IMR-90 (cell line): Measurements from ENCODE around the gene LEPROT. TPM values are rescaled to one million over a fixed set of nuclear protein-coding genes. Genes with fewer than 3 reads are reported as not detected.

ENCODE experiments used
- ATAC-seq: fragments of 200-7000 bp; cut with Tn5 transposase; 2 replicates; pipeline ENCODE4 v1.9.1; 2020; ENCODE audit warnings: low read depth, mild to moderate bottlenecking, moderate library complexity
- BruUV-seq: library from RNA; stranded (reverse); fragments of 400-500 nt; replicated peaks from 2 replicates; lab custom pipeline; 2021; lab: Mats Ljungman, UMichigan
- CTCF ChIA-PET: fragments of 300-600 bp; formaldehyde crosslinking; extraction: SDS; loops from one replicate; lab custom pipeline; 2021; ENCODE audit warnings: antibody characterized with exemption; lab: Yijun Ruan, JAX
- POLR2A ChIA-PET: fragments of 300-600 bp; sonication (Branson Sonifier 250); formaldehyde crosslinking; loops from one replicate; lab custom pipeline; 2022; ENCODE audit warnings: antibody characterized with exemption; ENCODE audit not compliant: unreplicated experiment; lab: Charles Lee
- DNase-seq: peaks from one replicate; pipeline ENCODE4 v3.0.0; 2013
- H2AFZ ChIP-seq: replicated peaks from 2 replicates; pipeline ENCODE3; 2013; ENCODE audit warnings: low read length, mild to moderate bottlenecking; ENCODE audit not compliant: poor library complexity
- H2AK5ac ChIP-seq: 2 replicates; pipeline ENCODE4 v1.6.1; 2013; ENCODE audit warnings: low read depth, low read length, inconsistent platforms
- H2AK9ac ChIP-seq: replicated peaks from 2 replicates; pipeline ENCODE3; 2013; ENCODE audit warnings: mild to moderate bottlenecking, low read depth, low read length, moderate library complexity; ENCODE audit not compliant: poor library complexity
- H2BK120ac ChIP-seq: 2 replicates; pipeline ENCODE4 v1.6.1; 2013; ENCODE audit warnings: low read depth, low read length, inconsistent platforms
- H2BK15ac ChIP-seq: 3 replicates; pipeline ENCODE4 v1.6.1; 2013; ENCODE audit warnings: low read depth, low read length, inconsistent platforms
- H2BK20ac ChIP-seq: 2 replicates; pipeline ENCODE4 v1.6.1; 2013; ENCODE audit warnings: low read depth, mild to moderate bottlenecking, inconsistent platforms, low read length, moderate library complexity
- H2BK5ac ChIP-seq: 2 replicates; pipeline ENCODE4 v1.6.1; 2013; ENCODE audit warnings: mild to moderate bottlenecking, low read depth, low read length, inconsistent platforms; ENCODE audit not compliant: poor library complexity, severe bottlenecking
- H3K14ac ChIP-seq: replicated peaks from 2 replicates; pipeline ENCODE4 v1.6.1; 2013; ENCODE audit warnings: low read depth, low read length, inconsistent platforms
- H3K18ac ChIP-seq: 2 replicates; pipeline ENCODE4 v1.6.1; 2013; ENCODE audit warnings: low read depth, low read length, control low read depth
- H3K23ac ChIP-seq: 2 replicates; pipeline ENCODE4 v1.6.1; 2013; ENCODE audit warnings: low read depth, low read length, inconsistent platforms
- H3K27ac ChIP-seq: 2 replicates; pipeline ENCODE4 v1.5.1; 2013; ENCODE audit warnings: mild to moderate bottlenecking, control low read depth, low read length; ENCODE audit not compliant: insufficient read depth
- H3K27me3 ChIP-seq: 2 replicates; pipeline ENCODE4 v1.6.1; 2013; ENCODE audit warnings: low read length; ENCODE audit not compliant: control insufficient read depth, insufficient read depth
- H3K36me3 ChIP-seq: 2 replicates; pipeline ENCODE4 v1.6.1; 2013; ENCODE audit warnings: low read length, mixed read lengths; ENCODE audit not compliant: control insufficient read depth, insufficient read depth
- H3K4ac ChIP-seq: 2 replicates; pipeline ENCODE4 v1.6.1; 2013; ENCODE audit warnings: low read depth, low read length, inconsistent platforms
- H3K4me1 ChIP-seq: 2 replicates; pipeline ENCODE4 v1.6.1; 2013; ENCODE audit warnings: low read length, mixed read lengths; ENCODE audit not compliant: control insufficient read depth, insufficient read depth
- H3K4me2 ChIP-seq: 2 replicates; pipeline ENCODE4 v1.6.1; 2013; ENCODE audit warnings: low read depth, mild to moderate bottlenecking, control low read depth, low read length, moderate library complexity
- H3K4me3 ChIP-seq: 2 replicates; pipeline ENCODE4 v1.5.1; 2013; ENCODE audit warnings: low read depth, mild to moderate bottlenecking, control low read depth, low read length, moderate library complexity; ENCODE audit not compliant: insufficient read depth
- H3K56ac ChIP-seq: 2 replicates; pipeline ENCODE4 v1.6.1; 2013; ENCODE audit warnings: low read length, inconsistent platforms; ENCODE audit not compliant: insufficient read depth; ENCODE audit errors: extremely low read depth
- H3K79me1 ChIP-seq, 2 experiments: 2 replicates each; pipeline ENCODE4 v1.6.1; 2013; ENCODE audit warnings: low read length in 2 of 2, inconsistent platforms in 1 of 2, low read depth in 1 of 2
- H3K9ac ChIP-seq: 2 replicates; pipeline ENCODE4 v1.6.1; 2013; ENCODE audit warnings: low read depth, low read length, control low read depth
- H3K9me1 ChIP-seq: 2 replicates; pipeline ENCODE4 v1.6.1; 2013; ENCODE audit warnings: low read length, inconsistent platforms; ENCODE audit not compliant: insufficient read depth
- H3K9me3 ChIP-seq: 2 replicates; pipeline ENCODE4 v1.6.1; 2013; ENCODE audit warnings: low read length; ENCODE audit not compliant: control insufficient read depth, insufficient read depth
- H4K20me1 ChIP-seq: 2 replicates; pipeline ENCODE4 v1.6.1; 2013; ENCODE audit warnings: low read length, inconsistent platforms; ENCODE audit not compliant: insufficient read depth
- H4K5ac ChIP-seq: 2 replicates; pipeline ENCODE4 v1.6.1; 2013; ENCODE audit warnings: mild to moderate bottlenecking, low read depth, low read length, control low read depth
- H4K8ac ChIP-seq, 2 experiments: 2 replicates each; pipeline ENCODE4 v1.6.1; 2013; ENCODE audit warnings: low read depth in 2 of 2, low read length in 2 of 2, control low read depth in 1 of 2, inconsistent platforms in 1 of 2
- H4K91ac ChIP-seq: 2 replicates; pipeline ENCODE4 v1.6.1; 2013; ENCODE audit warnings: low read depth, low read length, inconsistent platforms; ENCODE audit not compliant: insufficient read depth
- BHLHE40 ChIP-seq: fragments of 150-350 bp; IDR thresholded peaks from 2 replicates; pipeline ENCODE4 v1.6.1; 2016; ENCODE audit warnings: mild to moderate bottlenecking, low read depth, low read length
- CEBPB ChIP-seq: IDR thresholded peaks from 2 replicates; pipeline ENCODE4 v1.6.1; 2012; ENCODE audit warnings: low read depth, low read length, improper control_type of control experiment
- ELK1 ChIP-seq: fragments of 150-350 bp; IDR thresholded peaks from 2 replicates; pipeline ENCODE4 v1.6.1; 2016; ENCODE audit warnings: low read depth, mild to moderate bottlenecking, low read length, moderate library complexity, borderline replicate concordance
- FOS ChIP-seq: fragments of 150-350 bp; IDR thresholded peaks from 2 replicates; pipeline ENCODE4 v1.6.1; 2016; ENCODE audit warnings: low read depth, low read length
- MAZ ChIP-seq: IDR thresholded peaks from 2 replicates; pipeline ENCODE4 v1.6.1; 2012; ENCODE audit warnings: low read depth, mild to moderate bottlenecking, low read length, improper control_type of control experiment, moderate library complexity, borderline replicate concordance
- MXI1 ChIP-seq: IDR thresholded peaks from 2 replicates; pipeline ENCODE4 v1.6.1; 2012; ENCODE audit warnings: low read depth, mild to moderate bottlenecking, low read length, moderate library complexity, borderline replicate concordance
- NFE2L2 ChIP-seq: fragments of 150-350 bp; IDR thresholded peaks from 2 replicates; pipeline ENCODE4 v1.6.1; 2016; ENCODE audit warnings: low read depth, mild to moderate bottlenecking, low read length
- POLR2A ChIP-seq: IDR thresholded peaks from 2 replicates; pipeline ENCODE4 v1.6.1; 2012; ENCODE audit warnings: mild to moderate bottlenecking, low read depth, low read length
- RAD21 ChIP-seq: IDR thresholded peaks from 2 replicates; pipeline ENCODE4 v1.6.1; 2012; ENCODE audit warnings: low read length, improper control_type of control experiment
- RCOR1 ChIP-seq: IDR thresholded peaks from 2 replicates; pipeline ENCODE4 v1.6.1; 2012; ENCODE audit warnings: mild to moderate bottlenecking, low read length, improper control_type of control experiment; ENCODE audit not compliant: insufficient replicate concordance
- SMC3 ChIP-seq: fragments of 150-350 bp; IDR thresholded peaks from 2 replicates; pipeline ENCODE4 v1.6.1; 2016; ENCODE audit warnings: low read depth, mild to moderate bottlenecking, antibody characterized with exemption, low read length, moderate library complexity
- USF2 ChIP-seq: fragments of 150-350 bp; IDR thresholded peaks from 2 replicates; pipeline ENCODE4 v1.6.1; 2017; ENCODE audit warnings: mild to moderate bottlenecking, antibody characterized with exemption, low read length, low read depth
- WGBS, 2 experiments: methylation state at CpG; one replicate each; pipeline versions ENCODE4 v1.1.5 to v1.1.7; 2013; ENCODE audit warnings: missing lambda C conversion rate in 2 of 2; ENCODE audit not compliant: insufficient read length in 1 of 2; ENCODE audit errors: extremely low coverage in 2 of 2; 5-methylcytosine and 5-hydroxymethylcytosine counted together
- dilution Hi-C: fragments of 300-500 bp; cut with HindIII; formaldehyde crosslinking; loops from one replicate; pipeline ENCODE4 v1.14.3; 2018; ENCODE audit warnings: low sequenced_read_pairs; ENCODE audit not compliant: unreplicated experiment
- in situ Hi-C: fragments of 300-500 bp; cut with MboI; formaldehyde crosslinking; loops from 3 replicates; pipeline ENCODE4 v1.14.3; 2019; ENCODE audit warnings: low sequenced_read_pairs, inconsistent platforms, mixed read lengths
- intact Hi-C: fragments of 100-400 bp; cut with micrococcal nuclease; formaldehyde crosslinking; loops from 2 replicates; pipeline ENCODE4 v1.10.0; 2022
- polyA plus RNA-seq, 3 experiments: library from polyadenylated mRNA; depleted of rRNA; stranded (reverse); fragments of >200 nt; gene quantifications; 2 replicates each; pipeline ENCODE4 v1.2.3, GENCODE V29; 2012; ENCODE audit warnings: low replicate concordance in 1 of 3
- total RNA-seq: library from RNA; depleted of rRNA; stranded (reverse); fragments of >200 nt; gene quantifications from 2 replicates; pipeline ENCODE4 v1.2.3, GENCODE V29; 2012

LEPROT gene
- total and polyA plus RNA-seq, 2 of the 4 experiments (the other 2 are of a cell fraction), result 21.0 to 40.2 TPM

DNA sequence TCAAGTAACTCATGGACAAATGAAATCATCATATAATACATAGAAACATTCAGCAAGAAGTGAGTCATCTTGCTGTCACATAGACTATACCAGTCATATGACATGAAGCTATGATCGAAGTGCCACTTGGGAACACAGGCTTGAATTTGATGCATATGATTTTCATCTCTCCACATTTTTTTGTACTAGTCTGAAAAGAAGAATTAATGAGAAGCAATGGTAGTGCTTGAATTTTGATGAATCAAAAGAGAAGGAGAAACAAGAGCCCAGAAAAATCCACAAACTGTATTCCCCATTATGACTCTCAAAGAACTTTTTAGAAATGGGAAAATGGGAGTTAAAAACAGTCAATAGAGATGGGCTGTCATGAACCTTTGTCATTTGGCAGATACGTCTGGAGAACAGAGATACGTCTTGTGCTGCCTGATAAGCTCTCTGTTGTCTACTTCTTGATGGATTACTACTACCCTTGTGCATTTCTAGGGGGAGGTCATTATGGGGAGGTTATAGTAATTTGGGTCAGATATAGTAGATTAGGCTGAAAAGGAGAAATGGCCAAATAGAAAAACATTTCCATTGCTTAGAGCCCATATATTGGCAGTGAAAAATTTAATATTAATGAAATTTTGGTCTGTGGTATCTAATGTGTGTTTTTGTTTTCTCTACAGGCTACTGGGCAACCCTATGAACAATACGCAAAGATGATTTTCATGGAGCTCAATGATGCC lies 8.0 kb upstream of the LEPROT start:
- in situ Hi-C loops (no loop called here), dilution Hi-C loops (no loop called here), intact Hi-C loops (no loop called here)
- no peak overlapping the region for H4K8ac ChIP-seq
- no TSS peak for BruUV-seq
- H3K23ac ChIP-seq, result no peak overlapping the region
- ChIA-PET POLR2A (interaction anchor here (0.7 kb wide), 1 partner anchor 10 kb away, joined by 3 read pairs; no protein-coding TSS in a partner anchor), CTCF (interaction anchor here (0.8 to 1.1 kb wide), 2 partner anchors 12 to 275 kb away, joined by 4 to 5 read pairs; no protein-coding TSS in a partner anchor)
- H3K79me1 ChIP-seq, result no peaks in the 10 kb centered on the region
- H2BK5ac ChIP-seq, result no peak overlapping the region
- no peaks in the 10 kb centered on the region for H4K20me1 ChIP-seq
- no CpG with 5 or more reads among the region's 4 CpGs for WGBS, 2 experiments
- H3K9ac ChIP-seq, result no peak overlapping the region
- no peaks in the 10 kb centered on the region for H3K27me3 ChIP-seq
- H2BK15ac ChIP-seq, result no peak overlapping the region
- H3K18ac ChIP-seq, result no peak overlapping the region
- H2BK20ac ChIP-seq, result peak overlapping the region; percentile 47; the same call in 1 of the 2 replicates
- no peak overlapping the region for H2AK9ac ChIP-seq
- no peak for TF ChIP-seq USF2
- TF ChIP-seq POLR2A, result no peak
- no peak for TF ChIP-seq ELK1
- no peak for TF ChIP-seq MAZ
- no peak for TF ChIP-seq RAD21
- no peak for TF ChIP-seq CEBPB
- no peak for TF ChIP-seq MXI1
- TF ChIP-seq SMC3, result no peak
- no peak for TF ChIP-seq BHLHE40
- TF ChIP-seq RCOR1, result no peak
- no peak for TF ChIP-seq NFE2L2
- no peak for TF ChIP-seq FOS
- no peak overlapping the region for H3K27ac ChIP-seq
- H3K4me1 ChIP-seq, result peaks cover 2% of the 10 kb centered on the region; the same call in 1 of the 2 replicates
- H3K36me3 ChIP-seq, result no peaks in the 10 kb centered on the region
- H4K5ac ChIP-seq, result no peak overlapping the region
- H3K9me1 ChIP-seq, result no peaks in the 10 kb centered on the region
- no peak overlapping the region for H3K56ac ChIP-seq
- no peak for ATAC-seq
- no peaks in the 10 kb centered on the region for H3K9me3 ChIP-seq
- H3K4ac ChIP-seq, result no peak overlapping the region; the same call in 1 of the 2 replicates
- no peak overlapping the region for H3K14ac ChIP-seq
- no peak overlapping the region for H2AFZ ChIP-seq
- no peak for DNase-seq
- no peak overlapping the region for H4K91ac ChIP-seq
- H2AK5ac ChIP-seq, result no peak overlapping the region
- H3K4me2 ChIP-seq, result no peak overlapping the region
- H2BK120ac ChIP-seq, result peak overlapping the region; percentile 64; the same call in 1 of the 2 replicates
- no peak overlapping the region for H3K4me3 ChIP-seq
